BLaER1 treated with 17β-estradiol and CSF1 and Interleukin-3, amounts not matched to agents 10 nM and 100 nM (cell line): ENCODE measurements around the gene ZNF432.
"Not testable (repeated sequence)": the region's sequence is repeated elsewhere in the genome, so short reads cannot be mapped to it uniquely, and the experiment has no call there.

Experiments
- H3K27ac ChIP-seq, 11 experiments: shearing (Covaris generic); formaldehyde crosslinking; 2 replicates each; pipeline ENCODE4 v1.8.1; 2022
- H3K27me3 ChIP-seq, 11 experiments: shearing (Covaris generic); formaldehyde crosslinking; 2 replicates each; pipeline ENCODE4 v1.8.1; 2022
- H3K36me3 ChIP-seq, 11 experiments: shearing (Covaris generic); formaldehyde crosslinking; 2 replicates each; pipeline ENCODE4 v1.8.1; 2022
- H3K4me1 ChIP-seq, 10 experiments: shearing (Covaris generic); formaldehyde crosslinking; 2 replicates each; pipeline ENCODE4 v1.8.1; 2022
- H3K4me2 ChIP-seq, 11 experiments: shearing (Covaris generic); formaldehyde crosslinking; 2 replicates each; pipeline ENCODE4 v1.8.1; 2022
- H3K4me3 ChIP-seq, 10 experiments: shearing (Covaris generic); formaldehyde crosslinking; 2 replicates each; pipeline ENCODE4 v1.8.1; 2022
- H3K9ac ChIP-seq, 11 experiments: shearing (Covaris generic); formaldehyde crosslinking; 2 replicates each; pipeline ENCODE4 v1.8.1; 2022
- H3K9me3 ChIP-seq, 11 experiments: shearing (Covaris generic); formaldehyde crosslinking; replicated peaks in 1 of 11; 2 replicates each; pipeline ENCODE4 v1.8.1; 2022
- H4K20me1 ChIP-seq, 11 experiments: shearing (Covaris generic); formaldehyde crosslinking; 2 replicates each; pipeline ENCODE4 v1.8.1; 2022
- Cebpa-rat ChIP-seq, 11 experiments: shearing (Covaris generic); IDR thresholded peaks; 2 replicates each; pipeline ENCODE4 v1.8.1; 2022

The ZNF432 gene

GRCh38 chr19:52048555-52049501, at the start of gene ZNF432:
TSS of gene ZNF432 (minus strand) at chr19:52048838. CDS start at chr19:52046868, 1,970 bp downstream.
- Histone ChIP-seq H3K9me3 (peaks cover 66 to 78% (median 73%) of the 10 kb centered on the region in 11 experiments), H3K27ac (peak within 1 kb of the TSS; percentile 91 to 95 (median 93)), H3K4me1 (peaks cover 0 to 20% (median 12%) of the 10 kb centered on the region in 10 experiments; a peak in 13 of 20 replicates), H3K9ac (peak within 1 kb of the TSS; percentile 85 to 95 (median 91)), H3K27me3 (no peaks in the 10 kb centered on the region), H3K4me2 (peak within 1 kb of the TSS; percentile 64 to 93 (median 79)), H3K36me3 (peaks cover 39 to 62% (median 50%) of the 10 kb centered on the region in 11 experiments), H4K20me1 (no peaks in the 10 kb centered on the region), H3K4me3 (peak within 1 kb of the TSS; percentile 60 to 75 (median 69))
- no peak for TF ChIP-seq Cebpa-rat (IDR thresholded peaks at IDR 0.05)

- peaks cover 24 to 43% (median 27%) of the 10 kb centered on the region in 11 experiments for H3K36me3 ChIP-seq
- not testable (repeated sequence) for H3K27me3 ChIP-seq, H3K9ac ChIP-seq, H4K20me1 ChIP-seq
- H3K27ac ChIP-seq: peak overlapping the region in 4 of 11 experiments; percentile 13 to 64 (median 32); a peak in 4 of 22 replicates
- peaks cover 0 to 12% (median 0%) of the 10 kb centered on the region in 10 experiments; a peak in 4 of 20 replicates for H3K4me1 ChIP-seq
- peak overlapping the region in 7 of 10 experiments; percentile 75 to 84 (median 77); a peak in 4 of 20 replicates for H3K4me3 ChIP-seq
- peak overlapping the region in 1 of 11 experiments; percentile 7; a peak in 1 of 22 replicates for H3K4me2 ChIP-seq
- H3K9me3 ChIP-seq: peaks cover 97 to 100% (median 100%) of the 10 kb centered on the region in 11 experiments
These were observed 47.8 kb upstream of the ZNF432 start for GRCh38 chr19:52096416-52096815.

GRCh38 chr19:52095172-52096014, 46.8 kb upstream of the ZNF432 start, which contains the start of gene ZNF841:
TSS of gene ZNF841 (minus strand) at chr19:52095765. CDS start at chr19:52084801, 10,964 bp downstream.
- Histone ChIP-seq H3K9ac (peak within 1 kb of the TSS; percentile 79 to 90 (median 87)), H3K27me3 (no peaks in the 10 kb centered on the region), H3K27ac (peak within 1 kb of the TSS; percentile 56 to 92 (median 84); a peak in 21 of 22 replicates), H3K9me3 (peaks cover 97 to 100% (median 100%) of the 10 kb centered on the region in 11 experiments), H3K4me3 (peak within 1 kb of the TSS; percentile 68 to 84 (median 78)), H4K20me1 (no peaks in the 10 kb centered on the region; a peak in 1 of 22 replicates), H3K4me1 (peaks cover 0 to 12% (median 0%) of the 10 kb centered on the region in 10 experiments; a peak in 3 of 20 replicates), H3K36me3 (peaks cover 32 to 53% (median 37%) of the 10 kb centered on the region in 11 experiments), H3K4me2 (peak within 1 kb of the TSS; percentile 59 to 84 (median 74))
- TF ChIP-seq Cebpa-rat (IDR thresholded peaks at IDR 0.05): no peak

GRCh38 chr19:52094526-52095130, 46.0 kb upstream of the ZNF432 start:
- peak overlapping the region in 10 of 11 experiments; percentile 77 to 92 (median 85); a peak in 19 of 22 replicates for H3K27ac ChIP-seq
- H3K4me1 ChIP-seq: peaks cover 0 to 12% (median 0%) of the 10 kb centered on the region in 10 experiments; a peak in 3 of 20 replicates
- no peak for TF ChIP-seq Cebpa-rat (IDR thresholded peaks at IDR 0.05)
- H4K20me1 ChIP-seq: no peaks in the 10 kb centered on the region; a peak in 1 of 22 replicates
- peaks cover 97 to 100% (median 100%) of the 10 kb centered on the region in 11 experiments for H3K9me3 ChIP-seq
- H3K9ac ChIP-seq: peak overlapping the region; percentile 79 to 90 (median 87)
- peaks cover 39 to 61% (median 45%) of the 10 kb centered on the region in 11 experiments for H3K36me3 ChIP-seq
- H3K4me2 ChIP-seq: peak overlapping the region; percentile 59 to 84 (median 74)
- peak overlapping the region; percentile 68 to 84 (median 78) for H3K4me3 ChIP-seq
- no peaks in the 10 kb centered on the region for H3K27me3 ChIP-seq

GRCh38 chr19:52086481-52086880, 37.8 kb upstream of the ZNF432 start:
- no peak overlapping the region for H3K9ac ChIP-seq
- no peak overlapping the region; a peak in 1 of 20 replicates for H3K4me3 ChIP-seq
- no peaks in the 10 kb centered on the region for H3K27me3 ChIP-seq
- no peaks in the 10 kb centered on the region for H3K4me1 ChIP-seq
- TF ChIP-seq Cebpa-rat (IDR thresholded peaks at IDR 0.05): no peak
- H3K9me3 ChIP-seq: peaks cover 98 to 100% (median 100%) of the 10 kb centered on the region in 11 experiments
- H3K4me2 ChIP-seq: no peak overlapping the region
- H3K36me3 ChIP-seq: peaks cover 96 to 100% (median 99%) of the 10 kb centered on the region in 11 experiments
- H4K20me1 ChIP-seq: no peaks in the 10 kb centered on the region
- no peak overlapping the region for H3K27ac ChIP-seq

- peaks cover 96 to 100% (median 100%) of the 10 kb centered on the region in 11 experiments for H3K9me3 ChIP-seq
- peaks cover 91 to 100% (median 100%) of the 10 kb centered on the region in 11 experiments for H3K36me3 ChIP-seq
These were observed 21.9 kb upstream of the ZNF432 start for GRCh38 chr19:52070496-52070895.

DNA sequence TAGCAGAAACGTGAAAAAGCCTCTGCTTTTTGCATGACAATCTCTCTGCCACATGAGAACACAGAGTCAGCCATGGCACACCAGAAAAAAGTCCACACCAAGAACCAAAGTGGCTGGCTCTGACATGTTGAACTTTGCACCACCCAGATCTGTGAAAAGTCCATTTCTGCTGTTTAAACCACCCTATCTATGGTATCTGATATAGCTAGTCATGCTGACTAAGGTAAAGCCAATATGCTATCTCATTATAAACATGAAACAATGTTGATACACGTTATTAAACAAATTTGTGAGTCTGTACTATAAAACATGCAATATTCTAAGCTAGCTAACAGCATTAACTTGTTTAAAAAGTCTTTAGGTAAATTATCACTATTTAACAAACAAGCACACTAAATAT, 21.0 kb upstream of the ZNF432 start:
- Histone ChIP-seq H3K4me1 (no peaks in the 10 kb centered on the region), H3K9ac (no peak overlapping the region), H4K20me1 (no peaks in the 10 kb centered on the region), H3K27ac (no peak overlapping the region), H3K4me2 (no peak overlapping the region), H3K4me3 (0 out of 20 replicates have a peak overlapping the region, but pooled peaks of 2 of the 10 experiments have one; percentile 28 to 35), H3K9me3 (peaks cover 96 to 100% (median 100%) of the 10 kb centered on the region in 11 experiments), H3K27me3 (0 out of 22 replicates have a peak, but pooled peaks cover 0 to 7% (median 0%) of the 10 kb centered on the region in 11 experiments), H3K36me3 (peaks cover 91 to 100% (median 100%) of the 10 kb centered on the region in 11 experiments)
- TF ChIP-seq Cebpa-rat (IDR thresholded peaks at IDR 0.05): no peak

More at GRCh38 chr19:52070496-52070895, 21.9 kb upstream of the ZNF432 start:
- Histone ChIP-seq H3K4me1 (no peaks in the 10 kb centered on the region), H3K9ac (no peak overlapping the region), H4K20me1 (no peaks in the 10 kb centered on the region), H3K27ac (no peak overlapping the region), H3K27me3 (0 out of 22 replicates have a peak, but pooled peaks cover 0 to 7% (median 0%) of the 10 kb centered on the region in 11 experiments), H3K4me3 (peak overlapping the region in 3 of 10 experiments; percentile 11 to 38 (median 34); a peak in 4 of 20 replicates), H3K4me2 (no peak overlapping the region)
- TF ChIP-seq Cebpa-rat (IDR thresholded peaks at IDR 0.05): no peak
